IPS-15b (cell line): ENCODE results near the gene MED25.

ENCODE experiments used
- H3K27me3 ChIP-seq: one replicate; pipeline ENCODE4 v1.6.1; 2013; ENCODE audit warnings: low read length; ENCODE audit not compliant: control insufficient read depth, insufficient read depth
- H3K36me3 ChIP-seq: one replicate; pipeline ENCODE4 v1.6.1; 2013; ENCODE audit warnings: low read length; ENCODE audit not compliant: control insufficient read depth, insufficient read depth
- H3K4me1 ChIP-seq: one replicate; pipeline ENCODE4 v1.6.1; 2013; ENCODE audit warnings: mild to moderate bottlenecking, low read length; ENCODE audit not compliant: control insufficient read depth, insufficient read depth
- H3K4me3 ChIP-seq: one replicate; pipeline ENCODE4 v1.5.1; 2013; ENCODE audit warnings: low read depth, low read length
- H3K9ac ChIP-seq: one replicate; pipeline ENCODE4 v1.6.1; 2013; ENCODE audit warnings: low read depth, mild to moderate bottlenecking, low read length
- H3K9me3 ChIP-seq: one replicate; pipeline ENCODE4 v1.6.1; 2013; ENCODE audit warnings: mild to moderate bottlenecking, low read length; ENCODE audit not compliant: control insufficient read depth, insufficient read depth

Gene MED25

GRCh38 chr19:49824662-49825061 lies 6.6 kb downstream of the MED25 start:
- H3K4me1 ChIP-seq: no peaks in the 10 kb centered on the region
- no peaks in the 10 kb centered on the region for H3K9me3 ChIP-seq
- H3K27me3 ChIP-seq: no peaks in the 10 kb centered on the region
- H3K36me3 ChIP-seq: peaks cover 22% of the 10 kb centered on the region
- no peak overlapping the region for H3K4me3 ChIP-seq
- no peak overlapping the region for H3K9ac ChIP-seq

GRCh38 chr19:49827034-49827433 lies 8.9 kb downstream of the MED25 start:
- no peaks in the 10 kb centered on the region for H3K9me3 ChIP-seq
- H3K36me3 ChIP-seq: peaks cover 35% of the 10 kb centered on the region
- no peaks in the 10 kb centered on the region for H3K27me3 ChIP-seq
- H3K4me3 ChIP-seq: no peak overlapping the region
- H3K4me1 ChIP-seq: no peaks in the 10 kb centered on the region
- H3K9ac ChIP-seq: no peak overlapping the region

GRCh38 chr19:49829200-49829599 lies 11.1 kb downstream of the MED25 start:
- Histone ChIP-seq H3K4me3 (no peak overlapping the region), H3K9me3 (no peaks in the 10 kb centered on the region), H3K27me3 (no peaks in the 10 kb centered on the region), H3K9ac (no peak overlapping the region), H3K36me3 (peaks cover 40% of the 10 kb centered on the region), H3K4me1 (no peaks in the 10 kb centered on the region)

- H3K4me1 ChIP-seq: no peaks in the 10 kb centered on the region
- H3K9ac ChIP-seq: no peak overlapping the region
- H3K4me3 ChIP-seq: no peak overlapping the region
- H3K9me3 ChIP-seq: no peaks in the 10 kb centered on the region
- peaks cover 42% of the 10 kb centered on the region for H3K36me3 ChIP-seq
- H3K27me3 ChIP-seq: no peaks in the 10 kb centered on the region
Observed at GRCh38 chr19:49829721-49830120, 11.6 kb downstream of the MED25 start.

- Histone ChIP-seq H3K4me1 (no peaks in the 10 kb centered on the region), H3K36me3 (peaks cover 48% of the 10 kb centered on the region), H3K27me3 (no peaks in the 10 kb centered on the region), H3K9me3 (no peaks in the 10 kb centered on the region), H3K4me3 (no peak overlapping the region), H3K9ac (no peak overlapping the region)
Observed at GRCh38 chr19:49830766-49831165, 12.7 kb downstream of the MED25 start.

GRCh38 chr19:49831592-49831991 lies 13.5 kb downstream of the MED25 start:
- H3K9ac ChIP-seq: no peak overlapping the region
- peaks cover 51% of the 10 kb centered on the region for H3K36me3 ChIP-seq
- H3K9me3 ChIP-seq: no peaks in the 10 kb centered on the region
- H3K27me3 ChIP-seq: no peaks in the 10 kb centered on the region
- no peak overlapping the region for H3K4me3 ChIP-seq
- H3K4me1 ChIP-seq: no peaks in the 10 kb centered on the region

- peaks cover 58% of the 10 kb centered on the region for H3K36me3 ChIP-seq
- H3K9ac ChIP-seq: no peak overlapping the region
- H3K4me1 ChIP-seq: no peaks in the 10 kb centered on the region
- H3K4me3 ChIP-seq: no peak overlapping the region
- no peaks in the 10 kb centered on the region for H3K9me3 ChIP-seq
- H3K27me3 ChIP-seq: no peaks in the 10 kb centered on the region
Observed at GRCh38 chr19:49832556-49832955, 14.5 kb downstream of the MED25 start.

- no peak overlapping the region for H3K9ac ChIP-seq
- no peaks in the 10 kb centered on the region for H3K27me3 ChIP-seq
- H3K9me3 ChIP-seq: no peaks in the 10 kb centered on the region
- H3K4me3 ChIP-seq: no peak overlapping the region
- H3K36me3 ChIP-seq: peaks cover 64% of the 10 kb centered on the region
- H3K4me1 ChIP-seq: no peaks in the 10 kb centered on the region
Observed at GRCh38 chr19:49833599-49833998, 15.5 kb downstream of the MED25 start.

GRCh38 chr19:49835562-49835961 lies 17.5 kb downstream of the MED25 start:
- Histone ChIP-seq H3K27me3 (no peaks in the 10 kb centered on the region), H3K9me3 (no peaks in the 10 kb centered on the region), H3K4me1 (no peaks in the 10 kb centered on the region), H3K4me3 (no peak overlapping the region), H3K36me3 (peaks cover 60% of the 10 kb centered on the region), H3K9ac (no peak overlapping the region)

- no peak overlapping the region for H3K4me3 ChIP-seq
- peaks cover 52% of the 10 kb centered on the region for H3K36me3 ChIP-seq
- H3K9me3 ChIP-seq: no peaks in the 10 kb centered on the region
- H3K9ac ChIP-seq: no peak overlapping the region
- H3K27me3 ChIP-seq: no peaks in the 10 kb centered on the region
- no peaks in the 10 kb centered on the region for H3K4me1 ChIP-seq
Observed at GRCh38 chr19:49836176-49837008, 18.3 kb downstream of the MED25 start.

- peaks cover 49% of the 10 kb centered on the region for H3K36me3 ChIP-seq
Observed at GRCh38 chr19:49837009-49837310, 18.9 kb downstream of the MED25 start.

GRCh38 chr19:49837425-49837824 lies 19.3 kb downstream of the MED25 start:
- peaks cover 46% of the 10 kb centered on the region for H3K36me3 ChIP-seq
- no peak overlapping the region for H3K4me3 ChIP-seq
- no peaks in the 10 kb centered on the region for H3K27me3 ChIP-seq
- no peaks in the 10 kb centered on the region for H3K9me3 ChIP-seq
- H3K9ac ChIP-seq: no peak overlapping the region
- H3K4me1 ChIP-seq: no peaks in the 10 kb centered on the region

More at GRCh38 chr19:49837009-49837310, 18.9 kb downstream of the MED25 start:
- Histone ChIP-seq H3K4me1 (no peaks in the 10 kb centered on the region), H3K9me3 (no peaks in the 10 kb centered on the region), H3K27me3 (no peaks in the 10 kb centered on the region), H3K4me3 (no peak overlapping the region), H3K9ac (no peak overlapping the region)
